ENCODE data around the gene MYO1B. TPM values are rescaled to one million over a fixed set of nuclear protein-coding genes. Genes with fewer than 3 reads are reported as not detected.

MYO1B gene
- total and polyA plus RNA-seq, 2 of the 8 experiments (the other 6 are each of a cell fraction or from before 2014, with no cell fraction given) = 15.5 to 61.2 TPM

DNA sequence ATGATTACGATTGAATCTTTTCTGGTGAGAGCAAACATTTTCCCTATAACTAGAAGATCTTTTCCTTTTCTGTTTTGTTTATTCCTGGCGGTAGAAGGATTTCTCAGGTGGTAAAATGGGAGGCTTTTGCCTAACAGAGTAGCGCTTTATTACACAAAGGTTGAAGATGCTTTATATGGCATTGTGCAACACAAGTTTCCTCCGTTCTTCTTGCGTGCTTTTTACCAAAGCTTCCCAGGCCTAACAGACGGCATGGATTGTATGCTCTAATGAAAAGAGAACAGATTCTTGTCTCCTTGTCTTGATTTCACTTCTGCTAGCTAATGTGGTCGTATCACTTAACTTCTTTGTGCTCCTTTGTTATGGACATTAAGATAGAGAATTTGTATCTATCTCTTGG is 43.8 kb downstream of the MYO1B start:
- H2AFZ ChIP-seq (ENCODE audit: low read length) = no peak overlapping the region
- H3K4me2 ChIP-seq (ENCODE audit: insufficient read depth in 1 of 2, low read depth in 2 of 2, low read length in 2 of 2) = no peak overlapping the region
- H2BK5ac ChIP-seq (ENCODE audit: low read depth, low read length) = no peak overlapping the region
- no peak overlapping the region for H2BK12ac ChIP-seq (ENCODE audit: low read depth, low read length)
- H3K79me2 ChIP-seq (ENCODE audit: control insufficient read depth in 1 of 2, insufficient read depth in 2 of 2, low read length in 2 of 2) = peaks cover 0 to 86% of the 10 kb centered on the region in 2 experiments; a peak in 2 of 4 replicates
- H3K4ac ChIP-seq (replicated peaks; ENCODE audit: insufficient read length, low read depth, low read length) = no peak overlapping the region
- no peak overlapping the region for H2BK20ac ChIP-seq (ENCODE audit: low read length)
- H4K8ac ChIP-seq (ENCODE audit: extremely low read depth, insufficient read depth, low read length) = no peak overlapping the region
- CTCF ChIA-PET (ENCODE audit: partially characterized antibody) = interaction anchor here (1.0 to 1.8 kb wide), 4 partner anchors 9 to 27 kb away, joined by 3 to 4 read pairs (median 3); no protein-coding TSS in a partner anchor
- no peak overlapping the region for H4K91ac ChIP-seq (replicated peaks; ENCODE audit: insufficient read length, low read length)
- TF ChIP-seq SP4 (IDR thresholded peaks at IDR 0.05; ENCODE audit: low read length) = no peak
- no peak for TF ChIP-seq RNF2 (IDR thresholded peaks at IDR 0.05; ENCODE audit: borderline replicate concordance, low read depth, low read length, missing control alignments, poor library complexity, severe bottlenecking)
- no peak for TF ChIP-seq KDM4A (IDR thresholded peaks at IDR 0.05; ENCODE audit: low read depth, low read length, severe bottlenecking)
- TF ChIP-seq SP2 (IDR thresholded peaks at IDR 0.05; ENCODE audit: low read length) = no peak
- TF ChIP-seq, protein P1, sequence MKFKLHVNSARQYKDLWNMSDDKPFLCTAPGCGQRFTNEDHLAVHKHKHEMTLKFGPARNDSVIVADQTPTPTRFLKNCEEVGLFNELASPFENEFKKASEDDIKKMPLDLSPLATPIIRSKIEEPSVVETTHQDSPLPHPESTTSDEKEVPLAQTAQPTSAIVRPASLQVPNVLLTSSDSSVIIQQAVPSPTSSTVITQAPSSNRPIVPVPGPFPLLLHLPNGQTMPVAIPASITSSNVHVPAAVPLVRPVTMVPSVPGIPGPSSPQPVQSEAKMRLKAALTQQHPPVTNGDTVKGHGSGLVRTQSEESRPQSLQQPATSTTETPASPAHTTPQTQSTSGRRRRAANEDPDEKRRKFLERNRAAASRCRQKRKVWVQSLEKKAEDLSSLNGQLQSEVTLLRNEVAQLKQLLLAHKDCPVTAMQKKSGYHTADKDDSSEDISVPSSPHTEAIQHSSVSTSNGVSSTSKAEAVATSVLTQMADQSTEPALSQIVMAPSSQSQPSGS (IDR thresholded peaks at IDR 0.05; ENCODE audit: low read length) = no peak
- no peak for TF ChIP-seq RAD21 (IDR thresholded peaks at IDR 0.05 in 1 of 2, conservative IDR thresholded peaks at IDR 0.05 in 1 of 2; ENCODE audit: low read depth in 2 of 2, low read length in 2 of 2)
- no peak for TF ChIP-seq JUND (IDR thresholded peaks at IDR 0.05; ENCODE audit: low read length)
- no peak for TF ChIP-seq NRF1 (IDR thresholded peaks at IDR 0.05; ENCODE audit: low read depth, low read length)
- no peak for TF ChIP-seq BRCA1 (IDR thresholded peaks at IDR 0.05; ENCODE audit: low read depth, low read length)
- TF ChIP-seq SUZ12 (IDR thresholded peaks at IDR 0.05; ENCODE audit: low read length) = no peak
- no peak for TF ChIP-seq BCL11A (IDR thresholded peaks at IDR 0.05; ENCODE audit: low read depth in 2 of 2, low read length in 2 of 2)
- no peak for TF ChIP-seq RXRA (IDR thresholded peaks at IDR 0.05; ENCODE audit: insufficient read depth, low read depth, low read length)
- H3K56ac ChIP-seq (replicated peaks; ENCODE audit: insufficient read length, low read depth, low read length) = no peak overlapping the region
- no peaks in the 10 kb centered on the region for H3K9me3 ChIP-seq (ENCODE audit: insufficient read depth in 2 of 2, low read depth in 1 of 2, low read length in 1 of 2)
- no peak overlapping the region for H3K23ac ChIP-seq (ENCODE audit: insufficient read length)
- H2BK15ac ChIP-seq (ENCODE audit: low read length) = no peak overlapping the region
- peaks cover 0 to 3% (median 1%) of the 10 kb centered on the region in 4 experiments; a peak in 1 of 7 replicates for H3K4me1 ChIP-seq (replicated peaks in 1 of 4; ENCODE audit: control insufficient read depth in 3 of 4, insufficient read depth in 4 of 4, low read length in 3 of 4)
- H2AK5ac ChIP-seq (ENCODE audit: low read depth, low read length) = no peak overlapping the region
- no peaks in the 10 kb centered on the region for H3K27me3 ChIP-seq (replicated peaks in 1 of 4; ENCODE audit: control insufficient read depth in 3 of 4, extremely low read depth in 1 of 4, insufficient read depth in 3 of 4, low read length in 3 of 4)
- H4K5ac ChIP-seq (ENCODE audit: insufficient read length, low read depth, low read length) = no peak overlapping the region
- DNase-seq (ENCODE audit: low read depth in 1 of 2, low spot score in 2 of 2) (no peak), FAIRE-seq (no peak)
- no peaks in the 10 kb centered on the region for H3K23me2 ChIP-seq (ENCODE audit: low read depth, low read length)
- 74% methylated on average over 7 of the region's 7 CpGs; no CpG with 5 or more reads in 1 of the 2 experiments for WGBS, 2 experiments (ENCODE audit: extremely low coverage in 1 of 2, insufficient coverage in 1 of 2, insufficient read length in 1 of 2, insufficient replicate concordance in 2 of 2, low coverage in 1 of 2, low lambda C conversion rate in 2 of 2, missing lambda C conversion rate in 1 of 2)
- H3K9ac ChIP-seq (replicated peaks in 1 of 4; ENCODE audit: extremely low read depth in 1 of 4, low read depth in 3 of 4, low read length in 3 of 4) = no peak overlapping the region
- POLR2A ChIA-PET (ENCODE audit: partially characterized antibody) = no interaction called here
- H4K20me1 ChIP-seq (replicated peaks in 1 of 2; ENCODE audit: control insufficient read depth in 1 of 2, insufficient read depth in 2 of 2, low read length in 2 of 2) = peaks cover 2 to 4% of the 10 kb centered on the region in 2 experiments
- H3K36me3 ChIP-seq (ENCODE audit: control insufficient read depth in 2 of 4, insufficient read depth in 4 of 4, low read length in 3 of 4) = no peaks in the 10 kb centered on the region; a peak in 1 of 8 replicates
- no peak overlapping the region for H2BK120ac ChIP-seq (replicated peaks; ENCODE audit: low read depth, low read length)
- H3K18ac ChIP-seq (ENCODE audit: extremely low read depth, low read length) = no peak overlapping the region
- no peaks in the 10 kb centered on the region for H3K79me1 ChIP-seq (ENCODE audit: low read depth, low read length)
- H3K14ac ChIP-seq (ENCODE audit: insufficient read length) = no peak overlapping the region
- no peak overlapping the region for H3K27ac ChIP-seq (ENCODE audit: low read depth, low read length)
- no peak overlapping the region for H3K4me3 ChIP-seq (ENCODE audit: extremely low read depth in 1 of 4, insufficient read depth in 2 of 4, low read depth in 3 of 4, low read length in 4 of 4)

Data from H1 (cell line).